ENCODE data around the gene CD81.
"Not testable (repeated sequence)": the region's sequence is repeated elsewhere in the genome, so short reads cannot be mapped to it uniquely, and the experiment has no call there.

Gene CD81

GRCh38 chr11:2357651-2358050 lies 19.5 kb upstream of the CD81 start:
- not testable (repeated sequence) for DNase-seq

- no peak for DNase-seq
Observed at GRCh38 chr11:2358754-2359442, 18.2 kb upstream of the CD81 start.

GRCh38 chr11:2359557-2359956 lies 17.6 kb upstream of the CD81 start:
- DNase-seq = no peak

GRCh38 chr11:2360081-2360642 lies 16.9 kb upstream of the CD81 start:
- DNase-seq = no peak

- DNase-seq = no peak
Observed at GRCh38 chr11:2361565-2361964, 15.5 kb upstream of the CD81 start.

GRCh38 chr11:2362414-2362813 lies 14.7 kb upstream of the CD81 start:
- no peak for DNase-seq

- DNase-seq = no peak
Observed at GRCh38 chr11:2363130-2363529, 14.0 kb upstream of the CD81 start.

- no peak for DNase-seq
Observed at GRCh38 chr11:2363577-2364370, 13.3 kb upstream of the CD81 start.

GRCh38 chr11:2364386-2364785 lies 12.7 kb upstream of the CD81 start:
- DNase-seq = not testable (repeated sequence)

- DNase-seq = no peak
Observed at GRCh38 chr11:2365571-2366210, 11.4 kb upstream of the CD81 start.

GRCh38 chr11:2366276-2366675 lies 10.8 kb upstream of the CD81 start:
- DNase-seq = no peak

- DNase-seq = no peak
Observed at GRCh38 chr11:2366733-2367132, 10.4 kb upstream of the CD81 start.

- DNase-seq = no peak
Observed at GRCh38 chr11:2367266-2368160, 9.6 kb upstream of the CD81 start.

GRCh38 chr11:2368178-2368850 lies 8.8 kb upstream of the CD81 start:
- DNase-seq = no peak

GRCh38 chr11:2368851-2369180 lies 8.3 kb upstream of the CD81 start:
- no peak for DNase-seq

GRCh38 chr11:2369320-2369719 lies 7.8 kb upstream of the CD81 start:
- DNase-seq = no peak

GRCh38 chr11:2369896-2370295 lies 7.2 kb upstream of the CD81 start:
- DNase-seq = no peak

- DNase-seq = no peak
Observed at GRCh38 chr11:2374456-2375201, 2.5 kb upstream of the CD81 start.

- DNase-seq = no peak
Observed at GRCh38 chr11:2375341-2375853, 1.7 kb upstream of the CD81 start.

GRCh38 chr11:2375964-2376551 lies 1.1 kb upstream of the CD81 start:
- no peak for DNase-seq
